GM21825 (cell line): Measurements from ENCODE around the gene CASZ1.

Experiments
- ATAC-seq: cut with Tn5 transposase; IDR thresholded peaks from one replicate; pipeline ENCODE4 v1.9.1; 2021; ENCODE audit warnings: mild to moderate bottlenecking, moderate library complexity; ENCODE audit not compliant: unreplicated experiment

CASZ1 gene

GRCh38 chr1:10799726-10800125 lies 3.3 kb upstream of the CASZ1 start:
- ATAC-seq = no peak

- no peak for ATAC-seq
These were observed 997 bp downstream of the CASZ1 start for GRCh38 chr1:10795276-10796021.

- ATAC-seq = no peak
These were observed 1.6 kb downstream of the CASZ1 start for GRCh38 chr1:10794724-10795275.

GRCh38 chr1:10793129-10793651 lies 3.3 kb downstream of the CASZ1 start:
- ATAC-seq = no peak

- ATAC-seq = no peak
These were observed 5.1 kb downstream of the CASZ1 start for GRCh38 chr1:10791105-10791951.

- ATAC-seq = no peak
These were observed 6.4 kb downstream of the CASZ1 start for GRCh38 chr1:10789803-10790702.

GRCh38 chr1:10789047-10789791 lies 7.2 kb downstream of the CASZ1 start:
- ATAC-seq = no peak

GRCh38 chr1:10788592-10789006 lies 7.8 kb downstream of the CASZ1 start:
- ATAC-seq = no peak

GRCh38 chr1:10787286-10787685 lies 9.2 kb downstream of the CASZ1 start:
- no peak for ATAC-seq

GRCh38 chr1:10785728-10786638 lies 10.5 kb downstream of the CASZ1 start:
- ATAC-seq = no peak

- ATAC-seq = no peak
These were observed 11.3 kb downstream of the CASZ1 start for GRCh38 chr1:10784998-10785727.

GRCh38 chr1:10782491-10783244 lies 13.8 kb downstream of the CASZ1 start:
- no peak for ATAC-seq

- no peak for ATAC-seq
These were observed 15.3 kb downstream of the CASZ1 start for GRCh38 chr1:10781137-10781536.

- ATAC-seq = no peak
These were observed 16.6 kb downstream of the CASZ1 start for GRCh38 chr1:10779841-10780240.

- no peak for ATAC-seq
These were observed 17.2 kb downstream of the CASZ1 start for GRCh38 chr1:10779201-10779600.

- ATAC-seq = no peak
These were observed 17.8 kb downstream of the CASZ1 start for GRCh38 chr1:10778640-10779039.

- no peak for ATAC-seq
These were observed 18.5 kb downstream of the CASZ1 start for GRCh38 chr1:10777749-10778574.
